K562 (cell line): ENCODE data around the gene CASKIN2. TPM values are rescaled to one million over a fixed set of nuclear protein-coding genes. Genes with fewer than 3 reads are reported as not detected.

Source experiments
- NCOA4 ChIP-seq: fragments of 450-650 bp; IDR thresholded peaks from 2 replicates; pipeline ENCODE4 v1.6.1; 2018; ENCODE audit warnings: mild to moderate bottlenecking; ENCODE audit not compliant: partially characterized antibody
- POLR2AphosphoS2 ChIP-seq: IDR thresholded peaks from 2 replicates; pipeline ENCODE4 v1.6.1; 2012; ENCODE audit warnings: low read length, improper control_type of control experiment
- RFX7 ChIP-seq: fragments of 250-450 bp; sonication (Bioruptor Pico); IDR thresholded peaks from 2 replicates; pipeline ENCODE4 v1.5.1; 2021; ENCODE audit warnings: mild to moderate bottlenecking
- ZNF134 ChIP-seq: fragments of 250-450 bp; sonication (Bioruptor Pico); conservative IDR thresholded peaks from 2 replicates; pipeline ENCODE4 v1.4.0; 2020
- ZNF224 ChIP-seq: sonication (generic); formaldehyde crosslinking; IDR thresholded peaks from 2 replicates; pipeline ENCODE4 v1.8.0; 2022; ENCODE audit warnings: mild to moderate bottlenecking, missing genetic modification reagents
- ZNF239 ChIP-seq: fragments of 250-450 bp; sonication (Bioruptor Pico); IDR thresholded peaks from 2 replicates; pipeline ENCODE4 v1.4.0; 2020; ENCODE audit warnings: mild to moderate bottlenecking
- ZNF77 ChIP-seq: fragments of 250-450 bp; sonication (Bioruptor Pico); IDR thresholded peaks from 2 replicates; pipeline ENCODE4 v1.5.0; 2020
- polyA plus RNA-seq, 8 experiments: library from polyadenylated mRNA; depleted of rRNA in 4 of 8; stranded (reverse) in 5 of 8; unstranded in 3 of 8; fragments of >200 nt; fragmentation: Nextera tagmentation in 2 of 8; fragmentation: Illumina TruSeq in 1 of 8; extraction: Ambion mirVana in 2 of 8; extraction: Trizol in 1 of 8; gene quantifications; 2 replicates each; pipeline versions ENCODE4 v1.2.1 to v1.2.3, GENCODE V29; 2011 to 2014; ENCODE audit warnings: inconsistent platforms in 1 of 8, missing spikeins in 1 of 8
- total RNA-seq, 7 experiments: library from RNA; depleted of rRNA in 6 of 7; stranded (reverse); fragments of >200 nt in 6 of 7; fragmentation: Illumina TruSeq in 2 of 7; extraction: Trizol in 2 of 7; gene quantifications; 2 replicates each; pipeline versions ENCODE4 v1.2.1 to v1.2.3, GENCODE V29; 2011 to 2021; ENCODE audit warnings: low replicate concordance in 1 of 7
- TF ChIP-seq, protein P1 (sequence below), 2 experiments: fragments of 450-650 bp in 1 of 2; sonication (generic) in 1 of 2; formaldehyde crosslinking in 1 of 2; IDR thresholded peaks; 2 replicates each; pipeline versions ENCODE4 v1.7.1 to v1.9.0; 2016 to 2022; ENCODE audit warnings: inconsistent platforms in 1 of 2, mild to moderate bottlenecking in 1 of 2, missing genetic modification reagents in 1 of 2
- TF ChIP-seq, protein P2 (sequence below): sonication (generic); formaldehyde crosslinking; IDR thresholded peaks from 2 replicates; pipeline ENCODE4 v1.8.1; 2023; ENCODE audit warnings: mild to moderate bottlenecking, missing genetic modification reagents
- TF ChIP-seq, protein P3 (sequence below), 2 experiments: fragments of 250-450 bp in 1 of 2; fragments of 450-650 bp in 1 of 2; sonication (Bioruptor Pico) in 1 of 2; IDR thresholded peaks; 2 replicates each; pipeline versions ENCODE4 v1.6.1 to v1.8.0; 2016 to 2021; ENCODE audit warnings: mild to moderate bottlenecking in 2 of 2, moderate library complexity in 2 of 2, missing compliant biosample characterization in 1 of 2, missing genetic modification characterization in 1 of 2
- TF ChIP-seq, protein P4 (sequence below): fragments of 200-800 bp; sonication (Bioruptor generic); IDR thresholded peaks from 2 replicates; pipeline ENCODE4 v1.6.1; 2017; ENCODE audit warnings: missing genetic modification characterization, missing compliant biosample characterization
- TF ChIP-seq, protein P5 (sequence below): sonication (generic); formaldehyde crosslinking; IDR thresholded peaks from 2 replicates; pipeline ENCODE4 v1.8.0; 2022; ENCODE audit warnings: missing genetic modification reagents, mild to moderate bottlenecking, borderline replicate concordance

Gene CASKIN2
- total and polyA plus RNA-seq, 9 of the 15 experiments (the other 6 are each of a cell fraction or from before 2014, with no cell fraction given) = 0.01 to 12.2 (median 2.1) TPM

DNA sequence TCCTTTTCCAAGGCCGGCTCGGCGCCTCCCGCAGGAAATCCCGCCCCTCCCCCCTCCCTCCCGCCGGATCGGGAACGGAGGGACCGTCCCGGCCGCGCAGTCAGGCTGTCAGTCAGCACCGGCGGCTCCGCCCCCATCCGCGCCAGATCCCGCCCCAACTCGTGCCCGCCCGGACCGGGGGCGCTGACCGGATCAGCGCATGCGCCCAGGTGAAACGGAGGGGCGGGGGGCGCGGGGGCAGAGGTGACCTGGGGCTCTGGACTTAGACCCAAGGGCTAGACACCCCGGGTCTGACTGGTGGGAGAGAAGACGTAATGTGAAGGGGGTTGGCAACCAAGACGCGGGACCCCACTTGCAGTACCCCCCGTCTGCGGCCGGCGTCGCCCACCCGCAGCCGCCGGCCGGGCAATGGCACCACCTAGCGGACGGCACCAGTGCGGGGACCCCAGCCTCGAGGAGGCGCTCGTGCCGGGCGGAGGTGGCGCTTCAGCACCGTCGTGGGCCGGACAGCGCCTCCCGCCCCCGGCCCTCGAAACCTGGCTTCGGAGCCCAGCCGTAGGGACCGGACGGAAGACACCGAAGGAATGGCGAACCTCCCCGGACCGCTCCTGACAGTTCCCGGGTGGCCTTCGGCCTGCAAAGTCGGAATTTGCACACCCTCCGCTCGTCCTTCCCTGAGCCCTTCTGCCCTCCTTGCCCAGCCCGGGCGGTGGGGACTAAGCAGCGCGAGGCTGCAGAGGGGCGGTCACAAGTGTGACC lies at the start of gene CASKIN2 (continued):
- TF ChIP-seq, protein P1, sequence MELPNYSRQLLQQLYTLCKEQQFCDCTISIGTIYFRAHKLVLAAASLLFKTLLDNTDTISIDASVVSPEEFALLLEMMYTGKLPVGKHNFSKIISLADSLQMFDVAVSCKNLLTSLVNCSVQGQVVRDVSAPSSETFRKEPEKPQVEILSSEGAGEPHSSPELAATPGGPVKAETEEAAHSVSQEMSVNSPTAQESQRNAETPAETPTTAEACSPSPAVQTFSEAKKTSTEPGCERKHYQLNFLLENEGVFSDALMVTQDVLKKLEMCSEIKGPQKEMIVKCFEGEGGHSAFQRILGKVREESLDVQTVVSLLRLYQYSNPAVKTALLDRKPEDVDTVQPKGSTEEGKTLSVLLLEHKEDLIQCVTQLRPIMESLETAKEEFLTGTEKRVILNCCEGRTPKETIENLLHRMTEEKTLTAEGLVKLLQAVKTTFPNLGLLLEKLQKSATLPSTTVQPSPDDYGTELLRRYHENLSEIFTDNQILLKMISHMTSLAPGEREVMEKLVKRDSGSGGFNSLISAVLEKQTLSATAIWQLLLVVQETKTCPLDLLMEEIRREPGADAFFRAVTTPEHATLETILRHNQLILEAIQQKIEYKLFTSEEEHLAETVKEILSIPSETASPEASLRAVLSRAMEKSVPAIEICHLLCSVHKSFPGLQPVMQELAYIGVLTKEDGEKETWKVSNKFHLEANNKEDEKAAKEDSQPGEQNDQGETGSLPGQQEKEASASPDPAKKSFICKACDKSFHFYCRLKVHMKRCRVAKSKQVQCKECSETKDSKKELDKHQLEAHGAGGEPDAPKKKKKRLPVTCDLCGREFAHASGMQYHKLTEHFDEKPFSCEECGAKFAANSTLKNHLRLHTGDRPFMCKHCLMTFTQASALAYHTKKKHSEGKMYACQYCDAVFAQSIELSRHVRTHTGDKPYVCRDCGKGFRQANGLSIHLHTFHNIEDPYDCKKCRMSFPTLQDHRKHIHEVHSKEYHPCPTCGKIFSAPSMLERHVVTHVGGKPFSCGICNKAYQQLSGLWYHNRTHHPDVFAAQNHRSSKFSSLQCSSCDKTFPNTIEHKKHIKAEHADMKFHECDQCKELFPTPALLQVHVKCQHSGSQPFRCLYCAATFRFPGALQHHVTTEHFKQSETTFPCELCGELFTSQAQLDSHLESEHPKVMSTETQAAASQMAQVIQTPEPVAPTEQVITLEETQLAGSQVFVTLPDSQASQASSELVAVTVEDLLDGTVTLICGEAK (IDR thresholded peaks at IDR 0.05) = peak; percentile 66
- TF ChIP-seq, protein P1 (CRISPR knock-in tag; IDR thresholded peaks at IDR 0.05) = peak; percentile 69
- no peak for TF ChIP-seq ZNF134 (CRISPR knock-in tag)
- no peak for TF ChIP-seq RFX7 (CRISPR knock-in tag)
- TF ChIP-seq, protein P2, sequence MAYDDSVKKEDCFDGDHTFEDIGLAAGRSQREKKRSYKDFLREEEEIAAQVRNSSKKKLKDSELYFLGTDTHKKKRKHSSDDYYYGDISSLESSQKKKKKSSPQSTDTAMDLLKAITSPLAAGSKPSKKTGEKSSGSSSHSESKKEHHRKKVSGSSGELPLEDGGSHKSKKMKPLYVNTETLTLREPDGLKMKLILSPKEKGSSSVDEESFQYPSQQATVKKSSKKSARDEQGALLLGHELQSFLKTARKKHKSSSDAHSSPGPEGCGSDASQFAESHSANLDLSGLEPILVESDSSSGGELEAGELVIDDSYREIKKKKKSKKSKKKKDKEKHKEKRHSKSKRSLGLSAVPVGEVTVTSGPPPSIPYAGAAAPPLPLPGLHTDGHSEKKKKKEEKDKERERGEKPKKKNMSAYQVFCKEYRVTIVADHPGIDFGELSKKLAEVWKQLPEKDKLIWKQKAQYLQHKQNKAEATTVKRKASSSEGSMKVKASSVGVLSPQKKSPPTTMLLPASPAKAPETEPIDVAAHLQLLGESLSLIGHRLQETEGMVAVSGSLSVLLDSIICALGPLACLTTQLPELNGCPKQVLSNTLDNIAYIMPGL = peak; percentile 99
- TF ChIP-seq, protein P3, sequence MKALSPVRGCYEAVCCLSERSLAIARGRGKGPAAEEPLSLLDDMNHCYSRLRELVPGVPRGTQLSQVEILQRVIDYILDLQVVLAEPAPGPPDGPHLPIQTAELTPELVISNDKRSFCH (CRISPR knock-in tag; IDR thresholded peaks at IDR 0.05) = no peak
- TF ChIP-seq, protein P3 (tag; IDR thresholded peaks at IDR 0.05) = peak; percentile 78; the same call in 1 of the 2 replicates
- TF ChIP-seq, protein P4, sequence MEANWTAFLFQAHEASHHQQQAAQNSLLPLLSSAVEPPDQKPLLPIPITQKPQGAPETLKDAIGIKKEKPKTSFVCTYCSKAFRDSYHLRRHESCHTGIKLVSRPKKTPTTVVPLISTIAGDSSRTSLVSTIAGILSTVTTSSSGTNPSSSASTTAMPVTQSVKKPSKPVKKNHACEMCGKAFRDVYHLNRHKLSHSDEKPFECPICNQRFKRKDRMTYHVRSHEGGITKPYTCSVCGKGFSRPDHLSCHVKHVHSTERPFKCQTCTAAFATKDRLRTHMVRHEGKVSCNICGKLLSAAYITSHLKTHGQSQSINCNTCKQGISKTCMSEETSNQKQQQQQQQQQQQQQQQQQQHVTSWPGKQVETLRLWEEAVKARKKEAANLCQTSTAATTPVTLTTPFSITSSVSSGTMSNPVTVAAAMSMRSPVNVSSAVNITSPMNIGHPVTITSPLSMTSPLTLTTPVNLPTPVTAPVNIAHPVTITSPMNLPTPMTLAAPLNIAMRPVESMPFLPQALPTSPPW (CRISPR knock-in tag) = peak; percentile 97
- TF ChIP-seq NCOA4 = no peak
- no peak for TF ChIP-seq ZNF239 (CRISPR knock-in tag)
- no peak for TF ChIP-seq POLR2AphosphoS2
- no peak for TF ChIP-seq ZNF77 (CRISPR knock-in tag)
- peak; percentile 90; the same call in 1 of the 2 replicates for TF ChIP-seq ZNF224 (CRISPR knock-in tag)
- TF ChIP-seq, protein P5, sequence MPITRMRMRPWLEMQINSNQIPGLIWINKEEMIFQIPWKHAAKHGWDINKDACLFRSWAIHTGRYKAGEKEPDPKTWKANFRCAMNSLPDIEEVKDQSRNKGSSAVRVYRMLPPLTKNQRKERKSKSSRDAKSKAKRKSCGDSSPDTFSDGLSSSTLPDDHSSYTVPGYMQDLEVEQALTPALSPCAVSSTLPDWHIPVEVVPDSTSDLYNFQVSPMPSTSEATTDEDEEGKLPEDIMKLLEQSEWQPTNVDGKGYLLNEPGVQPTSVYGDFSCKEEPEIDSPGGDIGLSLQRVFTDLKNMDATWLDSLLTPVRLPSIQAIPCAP = peak; percentile 89; the same call in 1 of the 2 replicates
